Measurements from ENCODE around the gene OPN3. TPM values are rescaled to one million over a fixed set of nuclear protein-coding genes. Genes with fewer than 3 reads are reported as not detected.

Gene OPN3
- total and polyA plus RNA-seq, 9 of the 15 experiments (the other 6 are each of a cell fraction or from before 2014, with no cell fraction given): 4.2 to 34.6 (median 17.0) TPM

GRCh38 chr1:241611063-241611462 lies 29.1 kb downstream of the OPN3 start (continued):
- TF ChIP-seq RERE (CRISPR knock-in tag; IDR thresholded peaks at IDR 0.05; ENCODE audit: borderline replicate concordance) (no peak), GTF3C2 (IDR thresholded peaks at IDR 0.05; ENCODE audit: borderline replicate concordance, extremely low read depth, insufficient read length) (no peak), FOXA1 (IDR thresholded peaks at IDR 0.05; ENCODE audit: borderline replicate concordance) (no peak), ZNF707 (CRISPR knock-in tag; conservative IDR thresholded peaks at IDR 0.05) (no peak), KDM5B (IDR thresholded peaks at IDR 0.05; ENCODE audit: insufficient replicate concordance, low read depth, low read length) (no peak), JUNB (CRISPR knock-in tag; conservative IDR thresholded peaks at IDR 0.05) (no peak), ZNF75A (CRISPR knock-in tag; IDR thresholded peaks at IDR 0.05) (no peak)
- TF ChIP-seq, protein P1, sequence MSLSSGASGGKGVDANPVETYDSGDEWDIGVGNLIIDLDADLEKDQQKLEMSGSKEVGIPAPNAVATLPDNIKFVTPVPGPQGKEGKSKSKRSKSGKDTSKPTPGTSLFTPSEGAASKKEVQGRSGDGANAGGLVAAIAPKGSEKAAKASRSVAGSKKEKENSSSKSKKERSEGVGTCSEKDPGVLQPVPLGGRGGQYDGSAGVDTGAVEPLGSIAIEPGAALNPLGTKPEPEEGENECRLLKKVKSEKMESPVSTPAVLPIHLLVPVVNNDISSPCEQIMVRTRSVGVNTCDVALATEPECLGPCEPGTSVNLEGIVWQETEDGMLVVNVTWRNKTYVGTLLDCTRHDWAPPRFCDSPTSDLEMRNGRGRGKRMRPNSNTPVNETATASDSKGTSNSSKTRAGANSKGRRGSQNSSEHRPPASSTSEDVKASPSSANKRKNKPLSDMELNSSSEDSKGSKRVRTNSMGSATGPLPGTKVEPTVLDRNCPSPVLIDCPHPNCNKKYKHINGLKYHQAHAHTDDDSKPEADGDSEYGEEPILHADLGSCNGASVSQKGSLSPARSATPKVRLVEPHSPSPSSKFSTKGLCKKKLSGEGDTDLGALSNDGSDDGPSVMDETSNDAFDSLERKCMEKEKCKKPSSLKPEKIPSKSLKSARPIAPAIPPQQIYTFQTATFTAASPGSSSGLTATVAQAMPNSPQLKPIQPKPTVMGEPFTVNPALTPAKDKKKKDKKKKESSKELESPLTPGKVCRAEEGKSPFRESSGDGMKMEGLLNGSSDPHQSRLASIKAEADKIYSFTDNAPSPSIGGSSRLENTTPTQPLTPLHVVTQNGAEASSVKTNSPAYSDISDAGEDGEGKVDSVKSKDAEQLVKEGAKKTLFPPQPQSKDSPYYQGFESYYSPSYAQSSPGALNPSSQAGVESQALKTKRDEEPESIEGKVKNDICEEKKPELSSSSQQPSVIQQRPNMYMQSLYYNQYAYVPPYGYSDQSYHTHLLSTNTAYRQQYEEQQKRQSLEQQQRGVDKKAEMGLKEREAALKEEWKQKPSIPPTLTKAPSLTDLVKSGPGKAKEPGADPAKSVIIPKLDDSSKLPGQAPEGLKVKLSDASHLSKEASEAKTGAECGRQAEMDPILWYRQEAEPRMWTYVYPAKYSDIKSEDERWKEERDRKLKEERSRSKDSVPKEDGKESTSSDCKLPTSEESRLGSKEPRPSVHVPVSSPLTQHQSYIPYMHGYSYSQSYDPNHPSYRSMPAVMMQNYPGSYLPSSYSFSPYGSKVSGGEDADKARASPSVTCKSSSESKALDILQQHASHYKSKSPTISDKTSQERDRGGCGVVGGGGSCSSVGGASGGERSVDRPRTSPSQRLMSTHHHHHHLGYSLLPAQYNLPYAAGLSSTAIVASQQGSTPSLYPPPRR (CRISPR knock-in tag; IDR thresholded peaks at IDR 0.05; ENCODE audit: borderline replicate concordance): no peak
- TF ChIP-seq, protein P2, sequence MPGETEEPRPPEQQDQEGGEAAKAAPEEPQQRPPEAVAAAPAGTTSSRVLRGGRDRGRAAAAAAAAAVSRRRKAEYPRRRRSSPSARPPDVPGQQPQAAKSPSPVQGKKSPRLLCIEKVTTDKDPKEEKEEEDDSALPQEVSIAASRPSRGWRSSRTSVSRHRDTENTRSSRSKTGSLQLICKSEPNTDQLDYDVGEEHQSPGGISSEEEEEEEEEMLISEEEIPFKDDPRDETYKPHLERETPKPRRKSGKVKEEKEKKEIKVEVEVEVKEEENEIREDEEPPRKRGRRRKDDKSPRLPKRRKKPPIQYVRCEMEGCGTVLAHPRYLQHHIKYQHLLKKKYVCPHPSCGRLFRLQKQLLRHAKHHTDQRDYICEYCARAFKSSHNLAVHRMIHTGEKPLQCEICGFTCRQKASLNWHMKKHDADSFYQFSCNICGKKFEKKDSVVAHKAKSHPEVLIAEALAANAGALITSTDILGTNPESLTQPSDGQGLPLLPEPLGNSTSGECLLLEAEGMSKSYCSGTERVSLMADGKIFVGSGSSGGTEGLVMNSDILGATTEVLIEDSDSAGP (CRISPR knock-in tag; IDR thresholded peaks at IDR 0.05): no peak
